PC-9 (cell line): ENCODE measurements around the gene MCM9. TPM values are rescaled to one million over a fixed set of nuclear protein-coding genes. Genes with fewer than 3 reads are reported as not detected.
"Not testable (repeated sequence)": the region's sequence is repeated elsewhere in the genome, so short reads cannot be mapped to it uniquely, and the experiment has no call there.

Experiments used
- BruUV-seq: library from RNA; stranded (reverse); fragments of 400-500 nt; replicated peaks from 2 replicates; lab custom pipeline; 2021; lab: Mats Ljungman, UMichigan
- CTCF ChIA-PET: fragments of 300-600 bp; sonication (Branson Sonifier 250); formaldehyde crosslinking; loops from one replicate; lab custom pipeline; 2022; ENCODE audit warnings: antibody characterized with exemption; lab: Charles Lee
- POLR2A ChIA-PET: fragments of 300-600 bp; sonication (Branson Sonifier 250); formaldehyde crosslinking; loops from one replicate; lab custom pipeline; 2022; ENCODE audit warnings: antibody characterized with exemption; ENCODE audit not compliant: unreplicated experiment; lab: Charles Lee
- DNase-seq, 2 experiments: peaks; one replicate each; pipeline versions ENCODE4 v3.0.0 to v3.0.0-alpha.2; 2015 to 2022; ENCODE audit warnings: mixed read lengths in 1 of 2
- H2AFZ ChIP-seq: fragments of 200-600 bp; sonication (generic); 2 replicates; pipeline ENCODE4 v1.8.1; 2017; ENCODE audit warnings: antibody characterized with exemption
- H3F3A ChIP-seq: fragments of 200-600 bp; sonication (generic); 2 replicates; pipeline ENCODE4 v1.8.1; 2017; ENCODE audit warnings: antibody characterized with exemption, mild to moderate bottlenecking, low read depth; ENCODE audit not compliant: insufficient read depth
- H3K27ac ChIP-seq: fragments of 200-600 bp; sonication (generic); 2 replicates; pipeline ENCODE4 v1.6.1; 2016; ENCODE audit warnings: mixed run types
- H3K27me3 ChIP-seq: fragments of 200-600 bp; sonication (generic); 2 replicates; pipeline ENCODE4 v1.6.1; 2016; ENCODE audit warnings: low read depth, mixed run types; ENCODE audit not compliant: insufficient read depth
- H3K36me3 ChIP-seq: fragments of 200-600 bp; sonication (generic); 2 replicates; pipeline ENCODE4 v1.6.1; 2016; ENCODE audit warnings: low read depth, mixed run types
- H3K4me1 ChIP-seq: fragments of 200-600 bp; sonication (generic); replicated peaks from 2 replicates; pipeline ENCODE4 v1.6.1; 2016; ENCODE audit warnings: mixed run types; ENCODE audit not compliant: insufficient read depth
- H3K4me2 ChIP-seq: fragments of 200-600 bp; sonication (generic); 2 replicates; pipeline ENCODE4 v1.6.1; 2017; ENCODE audit warnings: mixed run types
- H3K4me3 ChIP-seq: fragments of 200-600 bp; sonication (generic); 2 replicates; pipeline ENCODE4 v1.6.1; 2016; ENCODE audit warnings: mixed run types
- H3K79me2 ChIP-seq: fragments of 200-600 bp; sonication (generic); 2 replicates; pipeline ENCODE4 v1.6.1; 2017; ENCODE audit warnings: low read depth, mixed run types
- H3K9me2 ChIP-seq: fragments of 200-600 bp; sonication (generic); 2 replicates; pipeline ENCODE4 v1.8.1; 2017; ENCODE audit warnings: mild to moderate bottlenecking; ENCODE audit not compliant: insufficient read depth
- H3K9me3 ChIP-seq: fragments of 200-600 bp; sonication (generic); 2 replicates; pipeline ENCODE4 v1.8.1; 2016; ENCODE audit warnings: low read depth; ENCODE audit not compliant: insufficient read depth
- H4K20me1 ChIP-seq: fragments of 200-600 bp; sonication (generic); 2 replicates; pipeline ENCODE4 v1.8.1; 2017; ENCODE audit not compliant: insufficient read depth
- CTCF ChIP-seq: fragments of 200-600 bp; sonication (generic); conservative IDR thresholded peaks from 2 replicates; pipeline ENCODE4 v1.6.1; 2017; ENCODE audit warnings: mixed run types, antibody characterized with exemption, mild to moderate bottlenecking, moderate library complexity
- EZH2 ChIP-seq: fragments of 200-600 bp; sonication (generic); IDR thresholded peaks from 2 replicates; pipeline ENCODE4 v1.8.0; 2017; ENCODE audit warnings: antibody characterized with exemption, low read depth
- intact Hi-C: fragments of 100-400 bp; cut with micrococcal nuclease; formaldehyde crosslinking; loops from one replicate; pipeline ENCODE4 v1.10.0; 2022; ENCODE audit not compliant: unreplicated experiment
- total RNA-seq: library from RNA; stranded (reverse); gene quantifications from 2 replicates; pipeline ENCODE4 v1.2.3, GENCODE V29; 2021

MCM9 gene
- total RNA-seq, 1 experiment from 2014 or later: 18.1 TPM

GRCh38 chr6:118768441-118768840 is 166.5 kb downstream of the MCM9 start:
- Histone ChIP-seq H3K79me2 (no peaks in the 10 kb centered on the region), H3F3A (peaks cover 13% of the 10 kb centered on the region), H3K27me3 (no peaks in the 10 kb centered on the region), H3K4me3 (no peak overlapping the region), H3K9me3 (no peaks in the 10 kb centered on the region), H4K20me1 (no peaks in the 10 kb centered on the region), H2AFZ (no peak overlapping the region), H3K4me2 (peak overlapping the region; percentile 27), H3K27ac (no peak overlapping the region), H3K36me3 (no peaks in the 10 kb centered on the region), H3K4me1 (peaks cover 35% of the 10 kb centered on the region), H3K9me2 (no peaks in the 10 kb centered on the region)
- no peak for TF ChIP-seq EZH2
- TF ChIP-seq CTCF: no peak
- ChIA-PET CTCF (no interaction called here), POLR2A (no interaction called here)
- intact Hi-C loops: no loop called here
- BruUV-seq: no TSS peak
- no peak for DNase-seq

GRCh38 chr6:118765316-118765715 is 169.6 kb downstream of the MCM9 start:
- H3K9me3 ChIP-seq, H3K27me3 ChIP-seq, H4K20me1 ChIP-seq, H2AFZ ChIP-seq, DNase-seq, H3K4me2 ChIP-seq, POLR2A ChIA-PET, CTCF ChIA-PET, BruUV-seq, H3K36me3 ChIP-seq, H3K4me3 ChIP-seq, H3K79me2 ChIP-seq, H3K9me2 ChIP-seq, H3K27ac ChIP-seq, intact Hi-C loops: not testable (repeated sequence)
- peaks cover 30% of the 10 kb centered on the region for H3K4me1 ChIP-seq
- peaks cover 13% of the 10 kb centered on the region for H3F3A ChIP-seq

- Histone ChIP-seq H3K27me3 (no peaks in the 10 kb centered on the region), H4K20me1 (no peaks in the 10 kb centered on the region), H3K4me1 (peaks cover 26% of the 10 kb centered on the region), H3F3A (peaks cover 13% of the 10 kb centered on the region), H3K79me2 (no peaks in the 10 kb centered on the region), H3K4me3 (no peak overlapping the region), H3K36me3 (no peaks in the 10 kb centered on the region), H2AFZ (no peak overlapping the region), H3K9me2 (no peaks in the 10 kb centered on the region), H3K9me3 (no peaks in the 10 kb centered on the region), H3K27ac (no peak overlapping the region), H3K4me2 (no peak overlapping the region)
- TF ChIP-seq EZH2 (no peak), CTCF (no peak)
- BruUV-seq: no TSS peak
- DNase-seq: no peak
- intact Hi-C loops: no loop called here
- CTCF ChIA-PET: no interaction called here
- POLR2A ChIA-PET: no interaction called here
Observed at GRCh38 chr6:118764766-118765165, 170.2 kb downstream of the MCM9 start.

Other genes with a start within 250 kb of the MCM9 start
- gene ASF1A, start 41.0 kb downstream of the MCM9 start, total RNA-seq: 25.7 and 39.5 TPM in 2 replicates
- 0.85 and 1.1 TPM in 2 replicates for gene FAM184A, start 143.5 kb upstream of the MCM9 start, total RNA-seq